HG03354 (cell line): Measurements from ENCODE around the gene MIAT.

Experiments
- ATAC-seq: cut with Tn5 transposase; IDR thresholded peaks from one replicate; pipeline ENCODE4 v1.9.1; 2021; ENCODE audit warnings: mild to moderate bottlenecking; ENCODE audit not compliant: unreplicated experiment, poor library complexity, severe bottlenecking

The MIAT gene

DNA sequence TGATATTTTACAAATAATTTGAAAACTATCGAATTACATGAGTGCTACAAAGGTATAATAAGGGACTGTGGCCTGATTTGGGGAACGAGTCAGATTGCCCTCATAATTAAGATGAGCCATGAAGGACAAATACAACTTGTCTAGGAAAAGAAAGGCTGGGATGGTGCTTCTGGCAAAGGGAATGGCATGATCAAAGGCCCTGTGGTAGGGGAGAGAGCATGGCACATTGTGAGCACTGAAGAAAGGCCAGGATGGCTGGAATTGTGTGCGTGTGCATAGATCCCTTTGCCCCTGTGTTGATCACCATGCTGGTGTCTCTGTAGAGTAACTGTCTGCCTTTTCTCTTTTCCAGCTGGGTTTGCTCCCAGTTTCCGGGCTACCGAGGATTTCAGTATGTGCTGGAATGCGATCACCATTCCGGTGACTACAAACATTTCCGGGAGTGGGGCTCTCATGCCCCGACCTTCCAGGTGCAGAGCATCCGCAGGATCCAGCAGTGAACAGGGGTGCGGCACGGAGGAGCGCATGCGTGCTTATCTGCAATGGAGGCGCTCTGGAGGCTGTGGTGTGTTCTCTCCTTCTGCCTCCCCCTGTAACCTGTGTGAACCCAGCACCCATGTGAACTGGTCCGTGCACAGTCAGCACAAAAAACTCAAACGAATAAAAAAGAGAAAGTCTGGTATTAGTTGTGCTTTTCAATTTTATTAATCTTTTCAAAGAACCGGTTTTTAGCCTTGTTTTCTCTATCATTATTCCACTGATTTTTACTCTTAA lies 27.2 kb upstream of the MIAT start:
- no peak for ATAC-seq

DNA sequence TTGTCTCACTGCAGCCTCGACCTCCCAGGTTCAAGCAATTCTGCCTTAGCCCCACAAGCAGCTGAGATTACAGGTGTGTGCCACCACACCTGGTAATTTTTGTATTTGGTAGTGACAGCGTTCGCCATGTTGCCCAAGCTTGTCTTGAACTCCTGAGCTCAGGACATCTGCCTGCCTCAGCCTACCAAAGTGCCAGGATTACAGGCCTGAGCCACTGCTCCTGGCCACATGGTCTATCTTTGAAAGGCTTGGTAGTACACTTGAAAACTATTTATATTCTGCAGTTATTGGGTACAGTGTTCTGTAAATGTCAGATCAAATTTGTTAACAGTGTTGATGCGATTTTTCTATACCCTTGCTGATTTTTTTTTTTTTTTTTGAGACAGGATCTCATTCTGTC lies 26.1 kb upstream of the MIAT start:
- ATAC-seq, result no peak

DNA sequence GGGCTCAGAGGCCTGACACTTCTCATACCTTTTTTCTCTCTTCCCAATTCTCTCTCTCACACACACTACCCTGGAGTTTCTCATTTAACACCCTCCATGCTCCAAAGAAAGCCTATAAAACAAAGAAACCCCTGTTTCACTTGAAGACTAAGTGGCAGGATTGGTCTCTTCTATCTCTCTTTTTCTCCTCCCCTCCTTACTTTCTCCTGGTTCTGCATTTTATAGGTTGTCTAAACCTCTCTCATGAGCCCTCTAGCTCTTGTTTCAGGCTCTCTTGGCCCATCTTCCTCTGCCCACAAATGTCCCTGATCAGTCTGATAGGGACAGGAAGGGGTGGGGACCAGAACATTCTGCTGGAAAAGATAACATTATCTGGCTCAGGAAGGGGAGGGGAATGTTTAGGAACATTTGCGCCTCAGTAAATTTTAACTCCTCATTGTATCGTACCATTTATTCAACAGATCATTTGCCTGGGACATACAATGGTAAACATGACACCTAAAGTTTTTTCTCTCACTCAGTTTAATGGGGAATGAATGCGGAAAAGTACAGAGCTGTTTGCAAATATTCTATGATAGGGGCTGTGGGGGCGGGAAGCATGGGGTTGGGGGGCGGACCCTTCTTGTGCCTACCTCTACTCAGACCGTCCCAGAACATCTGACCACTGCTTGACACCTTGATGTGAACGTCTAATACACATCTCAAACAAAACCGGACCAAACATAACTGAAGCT lies 24.8 kb upstream of the MIAT start:
- no peak for ATAC-seq

DNA sequence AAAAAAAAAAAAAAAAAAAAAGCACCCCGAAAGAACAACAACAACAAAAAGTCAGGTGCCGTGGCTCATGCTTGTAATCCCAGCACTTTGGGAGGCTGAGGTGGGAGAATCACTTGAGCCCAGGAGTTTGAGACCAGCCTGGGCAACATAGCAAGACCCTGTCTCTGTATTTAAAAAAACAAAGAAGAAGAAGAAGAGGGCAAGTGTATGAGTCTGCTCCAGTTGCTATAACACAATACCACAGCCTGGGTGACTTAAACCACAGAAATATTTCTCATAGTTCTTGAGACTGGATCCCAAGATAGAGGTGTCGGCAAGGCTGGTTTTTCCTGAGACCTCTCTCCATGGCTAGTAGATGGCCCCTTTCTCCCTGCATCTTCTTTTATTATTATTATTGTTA lies 23.2 kb upstream of the MIAT start:
- ATAC-seq, result no peak

DNA sequence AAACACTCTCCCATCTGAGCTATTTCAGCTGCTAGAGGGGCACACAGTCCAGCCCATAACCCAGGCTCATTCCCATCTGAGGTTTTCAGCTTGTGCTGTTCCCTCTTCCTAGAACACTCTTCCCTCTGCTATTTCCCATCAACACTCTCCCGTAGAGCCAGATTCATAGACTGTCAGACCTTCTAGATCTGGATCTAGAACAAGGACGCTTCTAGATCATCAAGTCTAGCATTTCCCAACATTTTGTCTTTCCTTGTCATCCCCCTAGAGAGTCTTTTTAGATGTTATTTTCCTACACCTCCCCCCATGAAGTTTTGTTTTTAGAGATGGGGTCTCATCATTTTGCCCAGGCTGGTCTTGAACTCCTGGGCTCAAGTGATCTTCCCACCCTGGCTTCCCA lies 22.3 kb upstream of the MIAT start:
- no peak for ATAC-seq

DNA sequence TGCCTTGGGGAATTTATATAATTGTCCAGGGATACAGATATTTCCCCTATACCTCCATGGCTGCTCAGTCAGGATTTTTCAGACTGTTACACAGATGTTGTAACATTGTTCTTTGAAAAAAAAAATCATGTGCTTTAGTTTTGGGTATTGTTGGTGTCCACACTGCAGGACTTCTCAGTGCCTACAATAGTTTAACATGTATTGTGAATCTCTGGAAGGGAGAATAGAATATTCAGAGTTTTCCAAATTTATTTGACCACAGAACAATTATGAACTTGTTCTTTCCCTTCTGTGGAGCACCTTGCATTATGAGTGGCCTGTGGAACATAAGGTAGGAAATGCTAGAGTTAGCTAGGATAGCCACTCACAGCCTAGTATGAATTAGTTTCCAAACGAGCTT lies 21.1 kb upstream of the MIAT start:
- ATAC-seq, result no peak

DNA sequence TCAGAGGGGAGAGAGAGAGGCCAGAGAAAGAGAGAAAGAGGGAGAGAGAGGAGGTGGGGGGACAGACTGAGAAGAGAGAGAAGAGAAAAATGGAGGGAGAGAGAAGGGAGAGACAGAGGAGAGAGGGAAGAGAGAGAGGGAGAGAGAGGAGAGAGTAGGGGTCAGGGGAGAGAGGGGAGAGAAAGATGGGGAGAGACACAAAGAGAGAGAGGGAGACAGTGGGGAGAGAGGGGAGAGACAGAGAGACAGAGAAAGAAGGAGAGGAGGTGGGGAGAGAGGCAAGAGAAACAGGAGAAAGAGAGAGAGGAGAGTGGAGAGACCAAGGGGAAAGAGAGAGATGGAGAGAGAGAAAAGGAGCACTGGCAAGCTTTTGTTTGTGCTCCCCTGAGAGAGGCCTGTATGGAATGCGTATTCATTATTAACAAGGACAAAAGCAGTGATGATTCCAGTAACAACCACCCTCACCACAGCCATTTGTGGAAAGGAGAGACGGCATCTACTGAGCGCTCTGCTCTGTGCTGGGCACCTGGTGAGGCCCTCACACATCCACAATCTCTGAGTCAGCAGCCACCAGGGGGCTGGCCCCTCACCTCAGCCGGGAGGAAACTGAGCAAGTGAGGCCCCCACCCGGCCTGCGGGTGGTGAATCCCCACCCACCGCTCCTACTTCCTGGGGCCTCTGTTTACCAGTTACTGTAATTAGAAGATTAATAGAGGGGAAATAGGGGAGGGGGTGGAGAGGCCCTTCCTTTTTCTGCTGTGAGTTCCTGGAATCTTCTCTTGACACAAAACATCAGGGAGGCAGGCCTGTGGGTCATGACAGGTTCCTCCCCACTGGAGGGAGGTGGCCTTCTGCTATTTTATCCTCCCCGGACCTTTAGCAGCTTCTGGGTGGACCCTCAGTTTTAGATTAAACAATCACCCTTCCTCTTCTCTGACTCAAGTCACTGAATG lies 14.6 kb upstream of the MIAT start:
- no peak for ATAC-seq

DNA sequence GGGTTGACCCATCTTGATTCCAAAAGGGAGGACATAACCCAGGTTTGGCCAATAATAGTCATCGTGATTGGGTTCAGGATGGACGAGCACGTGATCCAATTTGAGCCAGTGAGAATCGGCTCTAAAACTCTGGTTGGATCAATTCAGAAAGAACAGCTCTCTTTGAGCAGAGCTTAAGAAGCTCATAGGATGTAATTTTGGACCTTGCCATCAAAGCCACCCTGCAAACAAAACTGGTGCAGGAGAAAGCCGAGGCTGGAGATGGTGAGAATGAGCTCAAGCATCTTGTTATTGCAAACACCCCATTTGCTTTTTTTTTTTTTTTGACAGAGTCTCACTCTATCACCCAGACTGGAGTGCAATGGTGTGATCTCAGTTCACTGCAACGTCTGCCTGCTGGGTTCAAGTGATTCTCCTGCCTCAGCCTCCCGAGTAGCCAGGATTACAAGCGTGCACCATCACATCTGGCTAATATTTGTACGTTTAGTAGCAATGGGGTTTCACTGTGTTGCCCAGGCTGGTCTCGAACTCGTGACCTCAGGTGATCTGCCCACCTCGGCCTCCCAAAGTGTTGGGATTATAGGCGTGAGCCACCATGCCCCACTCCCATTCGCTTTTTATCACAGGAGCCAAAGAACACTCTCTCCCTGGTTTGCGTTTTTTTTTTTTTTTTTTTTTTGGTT lies 13.8 kb upstream of the MIAT start:
- ATAC-seq, result no peak

DNA sequence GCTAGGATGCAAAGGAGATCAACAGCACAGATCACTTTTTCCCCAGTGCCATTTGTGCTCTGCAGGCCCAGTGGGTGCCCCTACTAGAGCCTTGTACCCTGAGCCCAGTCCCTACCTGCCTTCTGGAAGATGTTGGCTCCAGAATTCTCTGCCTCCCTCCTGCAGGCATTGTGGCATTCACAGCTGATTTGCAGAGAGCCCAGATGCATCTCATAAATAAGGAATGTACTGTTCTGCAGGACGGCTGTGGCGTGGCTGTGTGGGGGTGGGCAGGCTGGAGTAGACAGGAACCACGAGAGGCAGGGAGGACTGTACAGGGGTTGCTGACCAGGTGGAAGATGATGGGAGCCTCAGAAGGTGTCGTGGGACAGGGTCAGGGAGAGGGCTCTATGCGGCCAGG lies 11.2 kb upstream of the MIAT start:
- no peak for ATAC-seq

DNA sequence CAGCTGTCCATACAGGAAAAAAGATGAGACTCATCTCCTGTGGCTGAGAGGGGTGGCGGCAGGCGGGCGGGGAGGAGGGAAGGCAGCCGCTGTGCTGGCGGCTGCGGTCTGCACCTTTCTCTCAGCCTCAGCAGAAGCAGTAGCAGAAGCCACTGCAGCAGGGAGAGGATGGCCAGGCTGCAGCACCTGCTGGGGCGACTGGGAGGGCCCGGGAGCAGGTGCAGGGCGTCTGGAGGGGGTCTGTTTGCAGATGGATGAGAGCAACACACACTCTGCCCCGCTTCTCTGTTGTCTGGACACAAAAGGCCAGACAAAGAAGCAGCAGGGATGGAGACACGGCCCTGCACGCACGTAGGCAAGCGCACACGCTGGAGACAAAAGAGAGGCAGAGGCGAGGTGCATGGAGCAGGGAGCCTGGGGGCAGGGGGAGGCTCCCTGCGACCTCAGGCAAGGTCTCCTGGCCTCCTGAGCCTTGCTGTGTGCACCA lies 9.3 kb upstream of the MIAT start:
- no peak for ATAC-seq

DNA sequence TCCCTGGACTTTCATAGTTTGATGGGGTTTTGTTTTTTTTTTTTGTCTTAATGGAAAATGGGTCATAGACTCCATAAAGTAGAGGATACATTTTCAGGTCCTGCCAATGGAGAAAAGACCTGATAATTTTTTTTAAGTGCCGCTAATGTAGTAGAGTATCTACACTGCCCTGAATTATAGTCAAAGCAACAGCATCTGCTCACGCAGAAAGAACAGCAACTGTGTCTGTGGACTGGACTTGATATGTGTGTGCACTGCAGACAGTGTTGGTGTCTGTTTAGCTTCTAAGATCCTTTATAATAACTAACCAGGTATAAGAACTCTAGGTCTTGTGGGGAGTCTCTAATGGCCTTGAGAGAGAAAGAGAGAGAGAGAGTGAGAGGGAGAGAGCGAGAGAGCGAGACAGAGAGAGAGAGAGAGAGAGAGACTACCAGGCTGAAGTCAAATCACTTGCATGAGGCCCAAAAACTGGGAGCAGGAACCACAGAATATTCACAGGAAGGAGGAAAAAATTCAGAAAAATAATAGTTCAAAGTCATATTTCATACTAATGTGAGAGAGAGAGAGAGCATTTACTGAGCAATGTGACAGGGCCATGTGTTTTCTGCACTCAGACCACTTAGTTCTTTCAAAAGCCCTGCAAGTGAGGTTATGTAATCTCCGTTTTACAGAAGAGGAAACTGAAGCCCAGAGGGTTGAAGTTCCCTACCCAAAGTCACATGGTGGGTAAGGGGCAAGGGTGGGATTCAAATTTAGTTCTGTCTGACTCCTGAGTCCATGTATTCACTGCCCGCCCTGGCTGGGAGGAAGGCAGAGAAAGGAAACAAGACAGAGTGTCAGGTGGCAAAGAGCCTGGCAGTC lies 8.6 kb upstream of the MIAT start:
- no peak for ATAC-seq

DNA sequence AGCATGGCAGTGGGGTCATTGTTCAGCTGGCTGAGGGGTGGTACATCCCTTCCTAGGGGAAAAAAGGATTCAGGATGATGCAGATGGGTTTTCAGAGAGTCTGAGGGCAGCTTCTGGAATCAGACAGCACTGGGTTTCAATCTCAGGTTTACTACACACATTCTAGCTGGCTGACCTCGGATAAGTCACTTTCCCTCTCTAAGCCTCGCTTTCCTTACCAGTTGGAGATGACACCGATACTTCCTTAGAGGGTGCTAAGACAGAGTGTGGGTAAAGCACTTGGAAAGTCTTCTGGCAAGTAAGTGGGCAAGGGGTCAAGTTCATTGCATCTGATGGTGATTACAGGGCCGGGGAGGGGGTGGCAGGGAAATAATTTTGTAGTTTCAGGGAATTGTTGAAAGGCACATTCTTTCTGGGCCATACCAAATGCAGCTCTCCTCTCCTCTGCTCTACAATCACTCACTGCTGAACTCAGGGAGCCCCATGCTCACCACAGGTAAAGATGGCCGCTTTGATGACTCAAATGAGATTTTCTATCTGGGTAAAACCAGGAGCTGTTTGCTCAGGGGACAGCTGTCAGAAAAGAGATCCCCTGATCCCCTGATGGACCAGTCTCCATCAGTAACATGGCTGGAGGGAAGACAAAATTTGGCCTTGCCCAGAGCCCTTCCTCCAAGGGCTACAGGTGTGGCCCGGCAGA lies 6.5 kb upstream of the MIAT start:
- no peak for ATAC-seq

DNA sequence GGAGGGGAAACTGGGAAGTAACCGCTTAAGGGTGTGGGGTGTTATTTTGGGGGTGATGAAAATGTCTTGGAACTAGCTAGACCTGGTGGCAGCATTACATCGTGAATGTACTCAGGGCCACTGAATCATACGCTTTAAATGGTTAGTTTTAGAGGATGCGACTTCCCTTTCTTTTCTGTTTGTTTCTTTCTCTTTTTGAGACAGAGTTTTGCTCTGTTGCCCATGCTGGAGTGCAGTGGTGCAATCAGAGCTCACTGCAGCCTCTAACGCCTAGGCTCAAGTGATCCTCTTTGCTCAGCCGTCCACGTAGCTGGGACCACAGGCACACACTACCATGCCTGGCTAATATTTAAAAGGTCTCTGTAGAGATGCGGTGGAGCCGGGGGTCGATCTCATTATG lies 5.6 kb upstream of the MIAT start:
- ATAC-seq, result no peak

DNA sequence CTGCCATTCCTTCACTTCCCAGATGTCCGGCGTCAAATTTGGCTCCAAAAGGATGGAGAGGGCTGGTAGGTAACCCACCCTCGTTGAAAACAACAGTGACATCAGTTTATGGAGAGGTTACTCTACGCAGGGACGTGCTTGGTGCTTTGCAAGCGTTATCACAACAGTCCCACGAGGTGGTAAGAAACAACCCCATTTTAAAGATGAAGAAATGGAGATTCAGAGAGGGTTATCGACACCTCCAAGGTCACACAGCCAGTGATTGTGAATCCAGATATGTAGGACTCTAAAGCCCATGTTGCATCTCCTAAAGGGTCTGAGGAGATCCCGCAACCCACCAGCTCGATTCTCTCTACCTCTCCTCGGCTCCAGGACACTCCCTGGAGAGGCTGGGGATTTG lies 773 bp downstream of the MIAT start:
- ATAC-seq, result no peak

DNA sequence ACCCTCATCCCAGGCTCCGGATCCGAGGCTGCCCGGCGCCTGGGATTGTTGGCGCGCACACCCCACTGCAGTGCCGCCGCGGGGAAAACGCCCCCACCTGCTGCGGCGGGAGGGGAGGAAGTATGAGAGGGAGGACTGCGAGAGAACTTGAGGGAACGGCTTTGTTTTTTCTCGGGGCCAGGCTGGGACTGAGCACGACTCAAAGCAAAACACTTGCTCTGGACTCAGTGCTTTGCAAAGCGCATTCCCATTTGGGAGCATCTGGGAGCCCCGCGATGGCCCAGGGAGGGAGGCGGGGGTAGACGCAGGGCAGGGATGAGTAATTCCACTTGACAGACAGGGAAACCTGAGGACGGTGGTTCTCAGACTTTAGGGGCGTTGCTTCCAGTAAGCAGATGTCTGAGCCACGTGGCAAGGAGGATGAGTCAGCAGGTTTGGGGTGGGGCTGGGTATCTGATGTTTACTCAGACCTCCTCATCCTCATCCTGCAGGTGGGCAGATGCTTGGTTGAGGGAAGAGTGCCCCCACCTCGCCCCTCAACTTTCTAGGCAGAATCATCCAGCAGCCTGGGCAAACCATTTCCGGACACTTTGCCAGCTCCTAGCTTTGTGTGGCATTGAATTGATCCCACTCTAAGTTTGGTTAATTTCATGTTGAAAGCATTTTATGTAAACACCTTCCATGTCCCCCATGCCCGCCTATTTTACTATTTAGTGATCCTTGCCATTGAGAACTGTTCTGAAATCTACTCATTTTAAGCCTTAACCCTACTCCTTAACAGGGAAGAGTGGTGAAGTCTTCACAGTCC lies 1.5 kb downstream of the MIAT start:
- peak; percentile 78 for ATAC-seq

DNA sequence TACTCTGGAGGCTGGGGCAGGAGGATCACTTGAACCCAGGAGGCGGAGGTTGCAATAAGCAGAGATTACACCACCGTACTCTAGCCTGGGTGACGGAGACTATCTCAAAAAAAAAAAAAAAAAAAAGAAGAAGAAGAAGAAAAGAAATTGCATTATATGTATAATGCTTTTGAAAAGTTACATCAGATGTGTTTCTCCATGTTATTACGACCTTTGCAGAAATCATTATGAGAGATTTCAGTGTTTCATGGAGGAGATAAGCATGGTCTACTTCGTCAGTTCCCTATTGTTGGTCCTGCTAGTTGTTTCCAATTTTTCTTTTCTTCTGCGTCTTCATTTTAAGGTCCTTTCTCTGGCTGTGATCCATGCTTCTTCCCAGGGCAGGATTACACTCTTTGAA lies 3.0 kb downstream of the MIAT start:
- no peak for ATAC-seq

DNA sequence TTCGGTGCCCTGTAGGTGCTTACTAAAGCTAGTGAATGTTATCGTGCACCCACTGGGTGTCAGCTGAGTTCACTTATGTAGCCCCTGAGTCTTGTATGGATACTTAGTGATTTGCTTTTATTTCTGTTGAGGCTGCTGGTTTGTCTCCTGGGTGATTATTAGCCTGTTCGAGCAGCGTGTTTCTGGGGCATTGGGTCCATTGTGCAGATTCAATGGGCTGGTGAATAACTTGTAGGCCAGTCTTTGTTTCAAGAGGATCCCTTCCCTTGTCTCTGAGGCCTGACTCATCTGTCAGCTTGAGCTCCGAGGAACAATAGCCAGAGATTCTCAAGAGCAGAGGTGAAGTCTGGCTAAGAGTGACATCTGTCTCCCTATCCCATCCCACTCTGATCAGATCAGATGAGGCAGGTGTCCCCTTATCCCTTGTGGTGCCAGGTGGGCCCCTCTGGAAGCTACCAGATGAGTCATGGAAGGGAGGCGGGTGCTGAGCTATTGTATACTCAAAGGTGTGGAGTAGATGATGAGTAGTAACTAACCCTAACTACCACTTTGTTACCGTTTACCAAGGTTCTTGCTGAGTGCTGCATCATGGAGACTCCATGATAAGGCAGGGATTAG lies 3.7 kb downstream of the MIAT start:
- no peak for ATAC-seq
